HL-60/S4 treated with retinoic acid at 250 ng/mL for 4 days and 3 days (cell line): ENCODE data around the gene RPS15A.
"Not testable (repeated sequence)": the region's sequence is repeated elsewhere in the genome, so short reads cannot be mapped to it uniquely, and the experiment has no call there.

Source experiments
- in situ Hi-C: fragments of 300-500 bp; cut with MboI; formaldehyde crosslinking; loops from 2 replicates; pipeline ENCODE4 v1.7.0; 2022; ENCODE audit warnings: low sequenced_read_pairs

Gene RPS15A

GRCh38 chr16:18799500-18799899 lies 9.4 kb upstream of the RPS15A start:
- in situ Hi-C loops: no loop called here

DNA sequence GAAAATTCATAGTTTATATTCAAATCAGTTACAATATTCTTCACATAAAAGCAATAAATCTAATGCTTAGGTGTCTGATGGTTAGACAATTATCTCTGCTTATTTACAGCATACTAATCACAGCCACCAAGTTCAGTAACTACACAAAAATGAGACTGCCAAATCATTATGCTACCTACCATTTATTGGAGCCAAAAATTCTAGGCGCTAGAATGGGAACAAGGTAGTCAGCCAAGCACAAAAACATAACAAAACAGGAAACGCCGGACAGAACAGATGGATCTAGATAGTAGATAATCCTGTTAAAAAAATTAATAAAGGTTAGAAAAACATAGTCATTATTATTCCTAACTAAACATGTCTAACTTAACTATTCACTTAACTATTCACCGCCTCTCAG lies 7.6 kb upstream of the RPS15A start:
- in situ Hi-C loops: no loop called here

DNA sequence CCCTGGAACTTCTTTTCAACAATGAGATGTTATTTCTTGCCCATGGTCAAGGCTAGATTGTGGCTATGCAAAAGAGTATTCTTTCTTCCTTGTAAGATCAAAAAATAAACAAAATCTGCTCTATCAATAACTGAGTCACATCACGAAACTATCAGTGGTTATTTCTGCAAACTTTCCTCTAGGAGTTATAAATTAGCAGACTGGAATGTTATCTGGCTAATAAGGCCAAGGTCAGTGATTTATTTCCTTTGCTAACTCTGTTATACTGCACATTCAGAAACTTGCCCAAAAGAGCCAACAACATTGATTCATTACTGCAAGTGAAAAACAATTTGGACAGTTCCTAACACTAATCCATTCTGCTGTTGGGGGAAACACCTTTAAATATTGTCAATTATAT lies 6.2 kb upstream of the RPS15A start:
- in situ Hi-C loops: no loop called here

DNA sequence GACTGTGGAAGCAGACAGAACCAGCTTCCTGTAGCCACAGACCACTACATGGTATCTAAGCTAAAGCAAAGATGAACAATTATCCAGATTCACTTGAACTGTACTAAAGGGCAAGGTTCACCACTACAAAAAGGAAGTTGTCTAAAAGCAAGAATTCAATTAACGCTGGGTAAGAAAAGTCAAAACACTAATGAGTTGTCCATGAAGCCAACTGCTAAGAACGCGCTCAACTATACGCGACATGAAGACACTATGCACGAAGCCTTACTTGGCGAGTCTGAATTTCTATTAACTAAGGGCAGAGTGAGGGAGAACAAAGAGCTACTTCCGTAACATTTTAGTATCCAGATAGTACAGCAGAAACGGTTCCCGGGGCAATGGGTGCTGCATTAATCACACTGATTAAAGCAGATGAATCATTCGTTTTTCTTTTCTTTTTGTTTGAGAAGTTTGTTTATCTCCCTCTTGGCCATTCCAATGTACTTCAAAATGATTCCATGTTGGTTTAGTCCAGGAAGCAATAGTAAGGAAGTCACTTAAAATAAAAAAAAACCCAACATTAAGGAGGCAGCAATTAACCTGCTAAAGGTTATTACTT lies 2.8 kb upstream of the RPS15A start:
- in situ Hi-C loops: no loop called here

DNA sequence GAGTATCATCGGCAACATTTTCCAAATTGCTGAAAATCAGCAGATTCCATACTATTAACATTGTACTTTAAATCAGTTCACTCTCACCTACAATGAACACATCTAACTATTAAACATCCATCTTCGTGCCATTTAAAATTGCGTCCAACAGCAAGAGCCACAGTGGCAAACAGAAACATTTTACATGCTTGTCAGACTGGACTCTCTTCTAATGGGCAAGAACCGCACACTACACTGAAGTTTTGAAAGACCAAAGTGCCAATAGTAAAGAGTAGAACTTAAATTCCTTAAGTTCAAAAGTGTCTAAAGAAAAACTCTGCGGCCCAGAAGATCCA lies 652 bp downstream of the RPS15A start:
- in situ Hi-C loops: no loop called here

- in situ Hi-C loops: no loop called here
Observed at GRCh38 chr16:18788828-18789514, 1.2 kb downstream of the RPS15A start.

DNA sequence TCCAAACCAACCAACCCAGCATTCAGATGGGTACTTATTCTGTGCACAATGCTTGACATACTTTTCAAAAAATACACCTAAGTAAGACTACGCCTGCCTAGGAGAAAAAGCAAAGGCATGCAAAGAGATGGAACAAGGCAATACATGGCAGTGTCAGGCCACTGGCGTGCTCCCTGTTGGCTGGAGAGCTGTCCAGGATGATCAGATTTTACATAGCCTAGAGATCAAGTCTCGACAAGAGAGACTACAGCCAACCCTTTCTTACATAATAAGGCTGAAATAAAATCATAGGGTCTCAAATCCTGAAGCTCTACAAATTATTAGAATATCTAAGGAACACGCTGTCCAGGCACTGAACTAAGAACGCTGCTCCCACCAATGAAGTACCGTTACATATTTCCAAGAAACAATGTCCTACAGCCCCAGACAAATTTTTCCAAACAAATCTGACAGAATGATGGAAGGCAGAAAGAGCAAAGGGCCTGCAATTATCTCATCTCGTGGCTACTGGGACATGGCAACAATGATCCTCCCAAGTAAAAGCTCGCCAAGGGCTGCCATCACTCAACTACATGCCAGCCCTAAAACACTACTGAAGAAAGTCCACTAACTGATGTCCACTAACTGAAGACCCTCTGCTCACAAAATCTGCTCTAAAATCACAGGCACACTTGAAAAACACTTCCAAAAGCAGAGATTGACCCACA lies 5.1 kb downstream of the RPS15A start:
- in situ Hi-C loops: no loop called here

GRCh38 chr16:18783430-18784341 lies 6.4 kb downstream of the RPS15A start:
- in situ Hi-C loops: no loop called here

DNA sequence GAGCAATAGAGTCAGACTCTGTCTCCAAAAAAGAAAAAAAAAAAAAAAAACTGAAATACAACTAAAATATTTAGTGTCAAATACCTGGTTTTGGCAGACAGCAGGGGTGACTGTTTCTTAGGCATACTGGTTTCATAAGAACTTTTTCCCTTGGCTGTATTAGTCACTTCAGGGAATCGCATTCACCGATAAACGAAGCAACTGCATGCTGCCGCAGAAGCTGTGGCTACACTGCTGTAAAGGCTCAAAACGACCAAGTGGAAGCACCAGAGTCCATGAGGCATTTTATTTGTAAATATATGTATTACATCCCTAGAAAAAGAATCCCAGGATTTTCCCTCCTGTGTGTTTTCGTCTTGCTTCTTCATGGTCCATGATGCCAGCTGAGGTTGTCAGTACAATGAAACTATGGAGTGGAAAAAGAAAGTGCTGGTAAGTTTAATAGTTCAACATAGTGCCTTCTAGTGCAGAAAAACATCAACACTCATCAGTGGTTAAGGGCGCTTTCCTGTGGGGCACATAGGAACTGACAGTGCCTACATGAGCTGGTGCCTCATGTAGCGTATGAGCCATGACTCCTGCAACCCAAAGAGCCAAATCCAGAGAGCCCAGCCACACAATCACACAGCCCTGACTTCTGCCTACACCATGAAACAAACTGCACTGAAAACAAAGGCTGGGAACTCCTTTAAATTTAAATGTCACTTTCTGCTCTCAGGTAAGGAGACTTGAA lies 7.3 kb downstream of the RPS15A start:
- in situ Hi-C loops: no loop called here

- in situ Hi-C loops: not testable (repeated sequence)
Observed at GRCh38 chr16:18781232-18781631, 8.9 kb downstream of the RPS15A start.

GRCh38 chr16:18780460-18781026 lies 9.6 kb downstream of the RPS15A start:
- in situ Hi-C loops: not testable (repeated sequence)

DNA sequence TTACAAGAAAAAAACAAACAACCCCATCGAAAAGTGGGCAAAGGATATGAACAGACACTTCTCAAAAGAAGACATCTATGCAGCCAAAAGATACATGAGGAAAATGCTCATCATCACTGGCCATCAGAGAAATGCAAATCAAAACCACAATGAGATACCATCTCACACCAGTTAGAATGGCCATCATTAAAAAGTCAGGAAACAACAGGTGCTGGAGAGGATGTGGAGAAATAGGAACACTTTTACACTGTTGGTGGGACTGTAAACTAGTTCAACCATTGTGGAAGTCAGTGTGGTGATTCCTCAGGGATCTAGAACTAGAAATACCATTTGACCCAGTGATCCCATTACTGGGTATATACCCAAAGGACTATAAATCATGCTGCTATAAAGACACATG lies 12.5 kb downstream of the RPS15A start:
- in situ Hi-C loops: not testable (repeated sequence)

GRCh38 chr16:18776334-18776733 lies 13.8 kb downstream of the RPS15A start:
- in situ Hi-C loops: not testable (repeated sequence)

DNA sequence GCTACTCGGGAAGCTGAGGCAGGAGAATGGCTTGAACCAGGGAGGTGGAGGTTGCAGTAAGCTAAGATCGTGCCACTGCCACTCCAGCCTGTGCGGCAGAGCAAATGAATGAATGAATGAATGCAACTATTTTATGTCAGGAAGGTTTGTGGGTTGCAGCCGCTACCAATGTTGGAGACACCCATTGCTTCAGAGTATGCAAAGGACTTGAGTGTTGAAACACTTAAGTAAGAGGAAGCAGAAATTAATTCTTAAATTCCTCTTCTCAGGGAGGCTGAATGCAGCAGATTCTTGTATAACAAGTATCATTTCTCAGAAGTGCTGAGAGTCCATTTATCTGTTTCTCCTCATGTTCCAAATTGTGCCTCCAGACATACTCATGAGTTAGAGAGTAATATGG lies 15.5 kb downstream of the RPS15A start:
- in situ Hi-C loops: not testable (repeated sequence)

DNA sequence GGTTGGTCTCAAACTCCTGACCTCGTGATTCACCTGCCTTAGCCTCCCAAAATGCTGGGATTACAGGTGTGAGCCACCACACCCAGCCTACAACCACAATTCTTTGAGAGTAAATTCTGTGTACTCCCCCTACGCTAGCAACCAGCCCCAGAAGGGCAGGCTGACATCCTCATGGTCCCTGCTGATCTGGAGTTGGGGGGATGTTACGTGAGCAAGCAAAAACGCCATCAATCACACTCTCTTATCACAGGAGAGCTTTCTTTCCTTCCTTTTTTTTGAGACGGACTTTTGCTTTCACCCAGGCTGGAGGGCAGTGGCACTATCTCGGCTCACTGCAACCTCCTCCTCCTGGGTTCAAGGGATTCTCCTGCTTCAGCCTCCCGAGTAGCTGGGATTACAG lies 18.0 kb downstream of the RPS15A start:
- in situ Hi-C loops: not testable (repeated sequence)

GRCh38 chr16:18770336-18770962 lies 19.7 kb downstream of the RPS15A start:
- in situ Hi-C loops: not testable (repeated sequence)

DNA sequence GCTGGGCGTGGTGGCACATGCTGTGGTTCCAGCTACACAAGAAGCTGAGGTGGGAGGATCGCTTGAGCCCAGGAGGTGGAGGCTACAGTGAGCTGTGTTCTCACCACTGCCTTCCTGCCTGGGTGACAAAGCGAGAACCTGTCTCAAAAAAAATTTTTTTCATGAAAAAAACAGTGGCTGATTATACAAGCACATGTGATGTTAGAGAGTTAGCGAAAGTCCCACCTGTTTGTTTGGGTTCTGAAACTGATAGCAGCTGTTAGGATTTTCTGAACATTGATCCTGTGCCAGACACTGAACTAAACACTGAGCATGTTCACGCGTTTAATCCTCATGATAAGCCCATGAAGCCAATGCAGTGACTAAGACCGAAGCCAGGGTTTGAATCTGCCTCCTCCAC lies 22.9 kb downstream of the RPS15A start:
- in situ Hi-C loops: not testable (repeated sequence)

DNA sequence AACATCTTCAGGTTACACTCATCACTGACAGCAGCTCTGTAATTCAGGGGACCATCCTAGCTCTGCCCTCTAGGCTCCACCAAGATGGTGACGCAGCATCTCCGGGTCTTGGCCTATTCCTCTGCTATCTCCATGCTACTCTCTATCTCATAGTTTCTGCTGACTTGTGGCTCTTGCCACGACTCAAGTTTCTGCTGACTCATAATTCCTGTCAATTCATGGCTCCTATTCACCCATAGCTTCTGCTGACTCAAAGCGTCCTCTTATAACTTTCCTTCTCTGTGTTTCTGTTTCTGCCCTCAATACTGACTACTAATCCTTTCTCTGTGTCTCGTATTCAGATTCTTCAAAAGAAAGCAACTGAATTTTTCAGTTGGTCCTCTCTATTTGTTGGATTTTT lies 27.4 kb downstream of the RPS15A start:
- in situ Hi-C loops: not testable (repeated sequence)

DNA sequence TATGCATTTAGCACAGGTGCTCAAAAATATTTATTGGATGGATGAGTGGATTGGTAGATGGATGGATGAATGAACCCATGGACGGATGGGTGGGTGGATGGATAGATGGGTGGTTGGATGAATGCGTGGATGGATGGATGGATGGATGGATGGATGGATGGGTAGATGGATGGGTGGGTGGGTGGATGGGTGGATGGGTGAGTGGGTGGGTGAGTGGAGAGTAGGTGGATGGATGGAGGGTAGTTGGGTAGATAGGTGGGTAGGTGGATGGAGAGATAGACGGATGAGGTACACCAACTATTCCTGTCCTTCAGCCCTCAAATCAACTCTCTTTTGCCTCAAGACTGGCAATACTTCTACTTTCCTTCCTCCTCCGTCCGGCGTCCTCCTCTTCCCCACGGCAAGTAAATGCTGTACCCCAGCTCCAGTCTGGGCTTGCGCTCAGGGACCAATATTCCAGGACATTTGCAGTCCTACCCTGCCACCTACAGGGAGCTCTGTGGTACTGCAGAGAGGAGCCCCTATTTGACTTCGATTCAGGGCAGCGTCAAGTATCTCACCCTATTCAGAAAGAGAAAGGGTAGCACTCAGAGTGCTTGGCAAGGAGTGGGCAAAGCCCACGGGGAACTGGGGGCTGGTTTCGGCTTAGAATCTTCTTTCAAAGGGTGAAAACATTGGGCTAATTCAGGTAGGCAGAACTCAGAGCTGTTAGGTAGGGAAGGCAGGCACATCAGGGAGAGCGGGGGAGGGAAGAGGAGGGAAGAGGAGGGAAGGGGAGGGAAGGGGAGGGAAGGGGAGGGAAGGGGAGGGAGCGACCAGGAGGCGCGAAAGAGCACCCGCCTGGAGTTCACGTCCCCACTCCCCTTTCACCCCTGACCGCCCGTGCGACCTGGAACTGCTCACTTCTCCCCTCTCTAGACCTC lies 30.3 kb downstream of the RPS15A start:
- in situ Hi-C loops: not testable (repeated sequence)
